Stomach (tissue), 9 donors: Measurements from ENCODE around the gene TAS1R2. TPM values are rescaled to one million over a fixed set of nuclear protein-coding genes. Genes with fewer than 3 reads are reported as not detected.

Source experiments
- DNase-seq, 2 donors: peaks; one replicate each; pipeline versions ENCODE4 v3.0.0 to v3.0.0-alpha.2; 2013 to 2019
- H3K27ac ChIP-seq, 5 donors: fragments of 200-600 bp in 4 of 5; sonication (generic) in 4 of 5; one replicate each; pipeline ENCODE4 v1.5.1; 2013 to 2019; ENCODE audit warnings: mild to moderate bottlenecking in 1 of 5, moderate library complexity in 1 of 5
- H3K27me3 ChIP-seq, 3 donors: fragments of 200-600 bp; sonication (generic); one replicate each; pipeline ENCODE4 v1.5.1; 2017 to 2019; ENCODE audit warnings: mixed run types in 1 of 3
- H3K36me3 ChIP-seq, 4 donors: fragments of 200-600 bp; sonication (generic); 1 replicate in 3 of 4; 2 replicates in 1 of 4; pipeline ENCODE4 v1.5.1; 2016 to 2019
- H3K4me1 ChIP-seq, 4 donors: fragments of 200-600 bp; sonication (generic); one replicate each; pipeline ENCODE4 v1.5.1; 2016 to 2019
- H3K4me3 ChIP-seq, 4 donors: fragments of 200-600 bp; sonication (generic) in 3 of 4; one replicate each; pipeline ENCODE4 v1.5.1; 2016 to 2019; ENCODE audit warnings: mild to moderate bottlenecking in 1 of 4
- H3K9me3 ChIP-seq, 4 donors: fragments of 200-600 bp; sonication (generic); one replicate each; pipeline ENCODE4 v1.5.1; 2016 to 2019
- CTCF ChIP-seq, 7 experiments: fragments of 450-650 bp in 4 of 7; fragments of 200-600 bp in 3 of 7; sonication (generic) in 3 of 7; IDR thresholded peaks; one replicate each; pipeline ENCODE4 v1.5.1; 2016 to 2019; ENCODE audit warnings: antibody characterized with exemption in 7 of 7, control low read depth in 2 of 7, mild to moderate bottlenecking in 1 of 7
- EP300 ChIP-seq: sonication (generic); formaldehyde crosslinking; IDR thresholded peaks from one replicate; pipeline ENCODE4 v1.6.1; 2017; ENCODE audit warnings: antibody characterized with exemption
- POLR2A ChIP-seq, 4 donors: fragments of 450-650 bp; IDR thresholded peaks; one replicate each; pipeline ENCODE4 v1.6.1; 2016; ENCODE audit warnings: antibody characterized with exemption in 4 of 4, control low read depth in 2 of 4, mild to moderate bottlenecking in 1 of 4, moderate library complexity in 1 of 4
- POLR2AphosphoS5 ChIP-seq, 3 donors: sonication (generic); formaldehyde crosslinking; IDR thresholded peaks; one replicate each; pipeline ENCODE4 v1.6.1; 2016; ENCODE audit warnings: antibody characterized with exemption in 3 of 3
- WGBS, 5 donors: extraction: QIAGEN DNeasy Blood & Tissue Kit in 3 of 5; methylation state at CpG; one replicate each; pipeline versions ENCODE4 v1.1.5 to v1.1.7; 2013 to 2018; 5-methylcytosine and 5-hydroxymethylcytosine counted together
- intact Hi-C: fragments of 100-400 bp; cut with DNase I; formaldehyde crosslinking; loops from one replicate; pipeline ENCODE4 v1.15.1; 2023; ENCODE audit warnings: low total_unique reads
- polyA plus RNA-seq, 3 donors: library from polyadenylated mRNA; stranded (reverse); fragments of 200-250 nt; gene quantifications; one replicate each; pipeline ENCODE4 v1.2.3, GENCODE V29; 2013
- total RNA-seq, 5 donors: library from RNA; depleted of rRNA; stranded (reverse); fragments of >200 nt; gene quantifications; one replicate each; pipeline versions ENCODE4 v1.1.0 to v1.2.3, GENCODE V29; 2014 to 2016
- donor health status: healthy with polysubstance abuse.
- donor health status: Bipolar disorder and iron deficiency.
- donor health status: healthy.

TAS1R2 gene
- total and polyA plus RNA-seq, 8 donors: 9.9 TPM; not detected in 7

- no peak for DNase-seq
- TF ChIP-seq POLR2AphosphoS5 (IDR thresholded peaks at IDR 0.05) (no peak), POLR2A (IDR thresholded peaks at IDR 0.05) (no peak), CTCF (IDR thresholded peaks at IDR 0.05) (no peak), EP300 (no peak)
- Histone ChIP-seq H3K27ac (no peak overlapping the region), H3K36me3 (no peaks in the 10 kb centered on the region), H3K27me3 (peaks cover 8 to 59% (median 9%) of the 10 kb centered on the region in 3 donors), H3K4me3 (no peak overlapping the region), H3K9me3 (no peaks in the 10 kb centered on the region), H3K4me1 (no peaks in the 10 kb centered on the region)
- WGBS, 5 donors: 51 to 69% (median 59%) methylated on average over 15 to 16 of the region's 16 CpGs
- intact Hi-C loops: no loop called here
Measured at GRCh38 chr1:18809953-18810899, 49.2 kb downstream of the TAS1R2 start.

- intact Hi-C loops: no loop called here
- WGBS, 5 donors: 55 to 74% (median 57%) methylated on average over 8 of the region's 8 CpGs
- Histone ChIP-seq H3K36me3 (no peaks in the 10 kb centered on the region), H3K4me1 (no peaks in the 10 kb centered on the region), H3K27me3 (peaks cover 0 to 59% (median 4%) of the 10 kb centered on the region in 3 donors), H3K4me3 (no peak overlapping the region), H3K9me3 (no peaks in the 10 kb centered on the region), H3K27ac (no peak overlapping the region)
- DNase-seq: no peak
- no peak for TF ChIP-seq CTCF (IDR thresholded peaks at IDR 0.05)
- TF ChIP-seq POLR2AphosphoS5 (IDR thresholded peaks at IDR 0.05): no peak
- no peak for TF ChIP-seq EP300
- TF ChIP-seq POLR2A (IDR thresholded peaks at IDR 0.05): no peak
Measured at GRCh38 chr1:18808550-18808949, 50.9 kb downstream of the TAS1R2 start.

- TF ChIP-seq EP300: no peak
- TF ChIP-seq CTCF (IDR thresholded peaks at IDR 0.05): no peak
- no peak for TF ChIP-seq POLR2AphosphoS5 (IDR thresholded peaks at IDR 0.05)
- TF ChIP-seq POLR2A (IDR thresholded peaks at IDR 0.05): no peak
- DNase-seq: no peak
- Histone ChIP-seq H3K9me3 (no peaks in the 10 kb centered on the region), H3K27ac (no peak overlapping the region), H3K4me1 (no peaks in the 10 kb centered on the region), H3K36me3 (no peaks in the 10 kb centered on the region), H3K4me3 (no peak overlapping the region), H3K27me3 (peaks cover 0 to 61% (median 4%) of the 10 kb centered on the region in 3 donors)
- intact Hi-C loops: no loop called here
- WGBS, 5 donors: 42 to 65% (median 56%) methylated on average over 9 to 10 of the region's 10 CpGs
Measured at GRCh38 chr1:18807334-18808063, 52.0 kb downstream of the TAS1R2 start.

GRCh38 chr1:18805925-18806849, 53.3 kb downstream of the TAS1R2 start:
- H3K4me3 ChIP-seq: no peak overlapping the region
- H3K27me3 ChIP-seq: peaks cover 0 to 61% (median 4%) of the 10 kb centered on the region in 3 donors
- no peaks in the 10 kb centered on the region for H3K4me1 ChIP-seq
- peak in 1 of 2 donors; percentile 39 for DNase-seq
- no peaks in the 10 kb centered on the region for H3K36me3 ChIP-seq
- no peaks in the 10 kb centered on the region for H3K9me3 ChIP-seq
- H3K27ac ChIP-seq: no peak overlapping the region
- intact Hi-C loops: no loop called here
- TF ChIP-seq EP300: no peak
- no peak for TF ChIP-seq CTCF (IDR thresholded peaks at IDR 0.05)
- TF ChIP-seq POLR2A (IDR thresholded peaks at IDR 0.05): no peak
- no peak for TF ChIP-seq POLR2AphosphoS5 (IDR thresholded peaks at IDR 0.05)
- whole genome bisulfite sequencing, 5 donors: 54 to 72% (median 69%) methylated on average over 3 to 7 of the region's 7 CpGs
